Measurements from ENCODE around the gene C3orf20. TPM values are rescaled to one million over a fixed set of nuclear protein-coding genes. Genes with fewer than 3 reads are reported as not detected.

The C3orf20 gene
- total and polyA plus RNA-seq, 9 of the 15 experiments (the other 6 are each of a cell fraction or from before 2014, with no cell fraction given): 0.04 TPM; not detected in 8

GRCh38 chr3:14651440-14652251, 23.3 kb upstream of the C3orf20 start, which contains the start of gene CCDC174 (continued):
- TF ChIP-seq REST (IDR thresholded peaks at IDR 0.05; ENCODE audit: borderline replicate concordance): no peak
- peak; percentile 53 for TF ChIP-seq REST (CRISPR knock-in tag; IDR thresholded peaks at IDR 0.05; ENCODE audit: low read depth)
- TF ChIP-seq ZNF449 (CRISPR knock-in tag; IDR thresholded peaks at IDR 0.05): no peak; the same call in 1 of the 2 replicates
- peak in 1 of 2 experiments; percentile 85; a peak in 1 of 4 replicates for TF ChIP-seq FOXA3 (CRISPR knock-in tag; conservative IDR thresholded peaks at IDR 0.05 in 1 of 2, IDR thresholded peaks at IDR 0.05 in 1 of 2)
- peak; percentile 75; the same call in 1 of the 2 replicates for TF ChIP-seq HMGXB4 (CRISPR knock-in tag; IDR thresholded peaks at IDR 0.05)
- TF ChIP-seq JUND (IDR thresholded peaks at IDR 0.05; ENCODE audit: borderline replicate concordance, low read depth, low read length): peak; percentile 88
- peak; percentile 93; the same call in 2 of the 3 replicates for TF ChIP-seq JUND (tag; IDR thresholded peaks at IDR 0.05; ENCODE audit: borderline replicate concordance, low read depth, low read length)
- TF ChIP-seq MAZ (CRISPR knock-in tag; conservative IDR thresholded peaks at IDR 0.05 in 1 of 2, IDR thresholded peaks at IDR 0.05 in 1 of 2): peak in 1 of 2 experiments; percentile 70; a peak in 3 of 4 replicates
- TF ChIP-seq BACH1 (tag; IDR thresholded peaks at IDR 0.05): peak; percentile 90; the same call in 1 of the 2 replicates
- TF ChIP-seq PBX2 (CRISPR knock-in tag; IDR thresholded peaks at IDR 0.05; ENCODE audit: low read depth): no peak
- peak; percentile 68 for TF ChIP-seq PBX2 (tag; conservative IDR thresholded peaks at IDR 0.05; ENCODE audit: low read depth)
